ENCODE measurements around the gene KLK12.
A peak's percentile ranks its signal among the peaks of the same experiment; 100 is the strongest.

Gene KLK12

DNA sequence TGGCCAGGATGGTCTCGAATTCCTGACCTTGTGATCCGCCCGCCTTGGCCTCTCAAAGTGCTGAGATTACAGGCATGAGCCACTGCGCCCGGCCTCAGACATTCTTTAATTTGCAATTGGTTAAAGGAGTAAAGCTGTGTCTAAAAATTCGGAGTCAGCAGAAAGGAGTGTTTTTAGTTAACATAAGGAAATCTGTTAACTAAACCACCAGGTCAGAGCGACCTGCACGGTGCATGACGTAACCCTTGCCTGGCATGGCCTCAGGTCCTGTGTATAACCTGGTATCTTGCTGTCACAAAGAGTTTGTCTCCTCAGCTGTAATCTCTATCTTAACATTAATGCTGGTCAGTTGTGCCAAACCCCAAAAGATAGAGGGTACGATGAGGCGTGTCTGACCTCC, 9.5 kb upstream of the KLK12 start:
- DNase-seq: no peak

DNA sequence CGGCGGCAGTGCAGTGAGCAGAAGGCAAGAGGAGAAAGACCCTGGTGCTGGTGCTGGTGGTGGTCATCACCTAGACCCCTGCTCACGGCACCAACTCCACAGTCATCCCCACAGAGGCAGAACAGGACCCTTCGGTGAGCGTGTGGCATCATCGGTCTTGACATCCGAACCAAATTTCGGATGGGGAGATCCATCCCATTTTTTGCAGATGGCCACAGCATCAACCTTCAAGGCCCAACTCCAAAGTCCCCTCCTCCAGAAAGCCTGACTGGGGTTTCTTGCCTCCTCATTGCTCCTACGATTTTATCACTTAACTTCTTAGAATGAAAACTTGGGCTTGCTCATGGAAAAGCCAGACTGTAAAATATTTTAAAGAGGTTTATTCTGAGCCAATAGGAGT, 8.7 kb upstream of the KLK12 start:
- DNase-seq: no peak

DNA sequence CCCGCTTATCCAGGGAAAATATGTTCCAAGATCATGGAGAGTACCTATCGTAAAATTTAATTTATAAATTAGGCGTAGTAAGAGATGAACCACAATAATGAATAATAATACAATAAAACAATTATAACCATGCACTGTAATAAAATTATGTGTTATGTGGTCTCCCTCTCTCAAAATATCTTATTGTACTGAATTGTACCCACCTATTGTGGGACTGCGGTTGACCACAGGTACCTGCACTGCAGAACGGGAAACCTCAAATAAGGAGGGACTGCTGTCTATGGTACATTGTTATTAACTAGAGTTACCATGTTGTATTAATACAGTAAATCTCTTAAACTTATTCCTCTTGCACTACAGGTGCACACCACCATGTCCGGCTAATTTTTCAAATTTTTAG, 5.3 kb upstream of the KLK12 start:
- DNase-seq: no peak

DNA sequence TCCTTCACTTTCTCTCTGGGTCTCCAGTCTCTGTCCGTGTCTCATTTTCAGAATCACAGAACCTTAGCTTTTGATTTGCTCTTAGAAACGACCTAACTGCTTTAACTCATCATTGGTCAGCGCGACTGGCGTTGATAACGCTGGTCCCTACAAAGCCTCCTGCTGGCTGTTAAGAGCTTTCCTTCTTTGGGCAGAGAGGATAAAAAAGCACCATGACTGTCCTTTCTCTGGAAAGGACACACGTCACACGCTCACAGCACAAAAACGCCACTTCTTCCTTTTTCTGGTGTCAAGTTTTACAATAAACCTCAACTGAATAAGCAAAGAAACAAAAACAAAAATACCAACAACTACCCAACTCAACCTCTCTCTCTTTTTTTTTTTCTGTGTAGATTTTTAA, 1.7 kb upstream of the KLK12 start:
- no peak for DNase-seq

DNA sequence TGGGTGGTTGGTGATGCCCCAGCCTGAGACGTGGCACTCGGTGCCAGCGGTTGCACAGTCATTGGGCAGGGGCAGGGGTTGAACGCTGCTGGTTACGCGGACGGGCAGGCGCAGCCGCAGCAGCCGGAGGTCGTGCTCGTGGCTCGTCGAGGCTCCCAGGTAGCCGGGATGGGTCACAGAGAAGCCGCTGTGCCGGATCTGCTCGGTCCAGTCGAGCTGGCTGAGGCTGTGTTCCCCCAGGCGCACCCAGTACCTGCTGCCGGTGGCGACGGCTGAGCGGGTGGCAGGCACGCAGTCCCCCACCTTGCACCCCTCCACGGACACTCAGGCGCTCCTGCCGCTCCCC, 2.9 kb downstream of the KLK12 start:
- no peak for DNase-seq

DNA sequence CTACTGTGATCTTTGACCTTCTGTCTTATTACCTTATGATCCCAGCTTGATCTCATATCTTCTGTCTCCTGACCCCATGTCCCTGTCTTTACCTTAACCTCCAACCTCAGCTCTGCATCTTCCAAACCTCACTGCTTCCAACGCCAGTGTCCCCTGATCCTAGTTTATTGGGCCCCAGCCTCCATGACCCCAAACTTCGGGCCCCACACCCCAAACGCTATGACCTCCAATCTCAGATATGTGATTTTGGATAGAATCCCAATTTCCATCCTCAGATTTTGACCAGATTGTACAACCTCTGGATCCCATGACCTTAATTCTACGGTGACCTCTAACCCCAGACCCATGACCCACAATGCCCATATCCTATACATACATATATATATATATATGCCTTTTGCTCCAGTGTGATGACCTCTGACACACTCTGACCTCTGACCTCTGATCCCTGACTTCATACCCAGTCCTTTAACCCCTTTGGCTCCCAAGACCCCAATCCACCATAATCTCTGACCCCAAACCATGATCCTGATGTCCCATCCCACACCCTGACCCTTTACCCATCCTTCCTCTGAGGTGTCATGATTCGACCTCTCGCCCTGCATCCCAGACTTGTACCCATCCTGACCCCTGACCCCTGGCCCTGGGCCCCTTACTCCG, 3.5 kb downstream of the KLK12 start:
- no peak for DNase-seq

DNA sequence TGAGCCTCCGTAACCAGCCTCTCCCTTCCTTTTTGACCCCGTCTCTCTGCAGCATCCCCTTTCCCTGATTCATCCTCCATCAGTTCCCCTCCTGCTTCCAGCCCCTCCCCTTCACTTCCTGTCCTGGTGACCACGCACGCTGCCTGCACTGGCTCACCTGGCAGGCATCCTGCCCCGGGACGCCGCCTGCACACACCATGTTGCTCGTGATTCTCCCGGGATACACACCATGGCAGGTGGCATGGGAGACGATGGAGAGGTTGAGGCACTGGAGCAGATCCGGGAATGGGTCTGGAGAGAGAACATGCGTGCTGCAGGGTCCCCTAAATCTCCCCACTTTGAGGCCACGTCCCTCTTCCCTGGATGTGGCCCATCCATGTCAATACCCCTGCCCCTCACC, 4.2 kb downstream of the KLK12 start:
- DNase-seq: no peak

DNA sequence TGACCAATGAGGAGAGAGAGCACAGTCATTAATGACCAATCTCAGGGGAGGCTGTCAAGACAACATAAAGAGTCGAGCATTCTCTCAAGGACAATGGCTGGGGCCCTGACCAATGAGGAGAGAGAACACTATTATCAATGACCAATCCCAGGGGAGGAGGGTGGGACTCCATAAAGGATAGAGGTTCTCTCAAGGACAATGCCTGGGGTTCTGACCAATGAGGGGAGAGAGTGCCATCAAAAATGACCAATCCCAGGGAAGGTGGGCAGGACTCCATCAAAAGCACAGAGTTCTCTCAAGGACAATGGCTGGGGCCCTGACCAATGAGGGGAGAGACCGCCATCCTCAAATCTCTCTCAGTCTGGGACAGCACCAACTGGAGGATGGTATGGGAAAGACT, 5.1 kb downstream of the KLK12 start:
- no peak for DNase-seq

DNA sequence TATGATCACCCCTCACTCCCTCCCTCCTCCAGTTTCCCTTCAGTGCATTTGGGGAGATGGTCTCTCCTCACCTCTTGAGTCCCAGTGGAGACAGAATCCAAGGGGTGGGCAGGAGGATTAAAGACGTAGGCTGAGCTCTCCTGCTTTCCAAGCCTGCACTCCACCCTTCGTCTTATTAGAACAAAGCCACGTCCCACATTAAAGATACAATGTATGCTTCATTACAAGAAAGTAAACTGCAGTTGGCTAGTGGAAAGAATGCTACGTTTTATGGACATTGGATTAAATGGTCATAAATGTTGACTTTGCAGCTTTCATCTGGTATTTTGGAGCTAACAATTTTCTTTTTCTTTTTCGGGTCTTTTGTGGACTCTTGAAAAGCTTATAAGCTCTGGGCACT, 6.9 kb downstream of the KLK12 start:
- DNase-seq: no peak

DNA sequence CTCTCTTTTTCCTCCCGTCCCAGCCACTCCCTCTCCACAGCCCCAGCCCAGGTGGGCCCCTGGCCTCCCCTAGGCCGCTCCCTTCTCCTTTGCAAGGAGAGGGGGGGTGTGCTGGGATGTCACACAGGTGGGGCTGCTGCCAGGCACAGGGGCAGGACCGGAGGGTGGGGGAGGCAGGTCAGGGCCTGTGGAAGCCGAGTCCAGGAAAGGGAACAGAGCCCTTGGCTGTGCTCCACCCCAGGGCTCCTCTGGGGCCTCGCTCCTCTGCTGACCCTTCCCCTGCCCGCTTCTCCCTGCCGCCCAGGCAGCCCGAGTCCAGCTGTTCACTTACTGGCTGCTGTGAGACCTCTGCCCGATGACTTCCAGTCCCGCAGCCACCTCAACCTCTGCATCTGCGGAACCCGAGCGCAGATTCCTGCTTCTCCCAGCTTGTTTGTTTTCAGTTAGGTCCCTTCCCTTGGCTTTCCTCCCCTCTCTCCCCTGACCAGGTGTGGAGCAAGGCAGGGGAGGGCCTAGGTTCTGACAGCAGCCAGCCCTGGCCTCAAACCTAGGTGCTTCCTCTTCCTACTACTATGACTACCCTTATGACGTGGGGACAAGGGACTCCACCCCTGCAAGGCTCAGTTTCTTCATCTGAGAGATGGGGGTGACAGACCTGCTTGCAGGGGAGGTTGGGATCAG, 7.5 kb downstream of the KLK12 start:
- DNase-seq: no peak

DNA sequence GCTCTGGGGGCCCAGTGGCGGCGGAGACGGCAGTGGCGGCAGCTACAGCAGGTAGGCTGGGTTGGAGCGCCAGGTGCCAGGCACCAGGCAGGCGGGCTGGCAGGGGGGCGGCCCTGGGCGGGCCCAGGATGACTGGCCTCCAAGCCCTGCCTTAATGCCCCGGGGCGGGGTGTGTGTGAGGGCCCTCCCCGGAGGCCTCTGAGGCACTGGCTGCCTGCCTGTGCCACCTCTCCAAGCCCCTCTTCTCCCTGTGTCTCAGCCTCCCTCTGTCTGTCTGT, 8.3 kb downstream of the KLK12 start, which contains the start of gene KLK11:
Gene KLK11 (minus strand): TSS at position 63 of the 278 bp plus-strand sequence. CDS start 985 bp downstream, outside the sequence.
- no peak for DNase-seq

DNA sequence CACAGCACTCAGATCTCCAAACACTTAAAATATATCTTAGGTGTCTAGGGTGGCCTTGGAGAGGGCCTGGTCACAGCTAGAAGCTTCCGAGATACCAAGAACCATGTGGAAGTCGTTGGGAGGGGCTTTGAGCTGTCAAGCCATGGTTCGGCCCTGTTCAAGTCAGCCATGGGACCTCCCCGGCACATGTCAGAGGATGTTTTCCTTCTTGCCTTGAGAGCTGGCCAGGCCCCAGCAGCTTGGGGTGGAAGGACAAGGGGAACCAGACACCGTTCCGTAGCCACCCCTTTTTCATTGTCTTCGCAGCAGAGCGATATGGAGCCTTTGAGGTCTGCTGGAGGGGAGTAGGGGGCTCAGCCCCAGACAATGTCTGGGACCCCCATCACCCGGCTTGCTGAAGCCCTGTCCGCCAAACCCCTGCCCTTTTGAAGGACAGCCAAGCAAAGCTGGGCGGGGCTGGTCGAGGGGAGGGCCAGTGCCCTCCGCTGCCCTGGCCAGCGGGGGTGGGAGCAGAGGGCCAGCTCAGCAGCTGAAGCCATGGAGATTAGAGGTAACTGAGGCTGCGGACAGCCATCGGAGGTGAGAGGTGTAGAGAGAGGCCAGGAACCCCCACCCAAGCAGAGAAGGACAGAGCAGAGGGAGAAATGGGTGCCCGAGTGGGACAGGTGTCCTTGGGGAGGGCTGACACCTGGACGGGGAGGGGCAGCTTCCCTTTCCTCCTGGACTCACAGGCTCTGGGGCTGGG, 8.8 kb downstream of the KLK12 start:
- no peak for DNase-seq

DNA sequence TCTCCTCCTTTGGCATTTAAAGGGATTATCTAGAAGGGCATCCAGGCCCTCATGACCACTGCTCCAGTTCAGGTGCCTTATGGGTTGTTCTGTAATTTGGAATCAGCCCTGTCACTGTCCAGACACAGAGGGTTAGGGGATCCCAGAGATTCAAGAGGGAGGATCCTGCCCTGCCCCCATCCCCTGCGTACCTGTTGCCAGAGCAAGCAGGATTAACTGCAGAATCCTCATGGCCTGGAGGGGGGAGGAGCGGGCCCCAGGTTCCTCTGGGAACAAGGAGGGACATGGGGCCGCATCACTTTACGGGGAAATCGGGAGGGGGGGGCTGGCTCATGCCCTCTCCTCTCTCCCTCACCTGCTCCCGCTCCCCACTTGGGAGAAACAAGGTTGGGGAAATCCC, 9.4 kb downstream of the KLK12 start:
- no peak for DNase-seq

DNA sequence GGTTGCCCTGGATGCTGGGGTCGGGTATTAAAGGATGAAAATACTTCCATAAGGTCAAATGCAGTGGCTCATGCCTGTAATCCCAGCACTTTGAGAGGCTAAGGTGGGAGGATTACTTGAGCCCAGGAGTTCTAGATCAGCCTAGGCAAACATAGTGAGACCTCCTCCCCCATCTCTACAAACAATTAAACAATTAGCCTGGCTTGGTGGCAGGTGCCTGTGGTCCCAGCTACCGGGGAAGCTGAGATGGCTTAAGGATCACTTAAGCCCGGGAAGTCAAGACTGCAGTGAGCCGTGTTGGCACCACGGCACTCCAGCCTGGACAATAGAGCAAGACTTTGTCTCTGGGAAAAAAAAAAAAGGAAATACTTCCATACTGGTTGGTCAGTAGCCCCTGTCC, 9.9 kb downstream of the KLK12 start:
- DNase-seq: no peak

DNA sequence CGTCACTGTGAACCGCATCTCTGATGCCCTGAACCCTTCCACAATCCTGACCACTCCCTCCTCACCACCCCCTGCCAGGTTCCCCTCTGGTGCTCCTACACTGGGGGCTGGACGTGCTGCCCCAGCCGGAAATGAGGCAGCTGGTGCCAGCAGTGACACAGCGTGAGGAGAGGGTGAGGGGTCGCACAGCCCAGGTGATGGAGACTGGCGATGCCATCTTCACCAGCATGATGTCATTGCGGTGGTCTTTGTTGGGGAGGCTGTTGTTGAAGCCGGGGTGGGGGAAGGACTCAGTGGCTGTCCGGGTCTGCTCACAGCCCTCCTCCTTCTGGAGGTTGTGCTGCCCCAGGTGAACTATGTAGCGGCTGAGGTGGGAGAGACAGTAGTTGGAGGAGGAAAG, 10.9 kb downstream of the KLK12 start:
- no peak for DNase-seq

DNA sequence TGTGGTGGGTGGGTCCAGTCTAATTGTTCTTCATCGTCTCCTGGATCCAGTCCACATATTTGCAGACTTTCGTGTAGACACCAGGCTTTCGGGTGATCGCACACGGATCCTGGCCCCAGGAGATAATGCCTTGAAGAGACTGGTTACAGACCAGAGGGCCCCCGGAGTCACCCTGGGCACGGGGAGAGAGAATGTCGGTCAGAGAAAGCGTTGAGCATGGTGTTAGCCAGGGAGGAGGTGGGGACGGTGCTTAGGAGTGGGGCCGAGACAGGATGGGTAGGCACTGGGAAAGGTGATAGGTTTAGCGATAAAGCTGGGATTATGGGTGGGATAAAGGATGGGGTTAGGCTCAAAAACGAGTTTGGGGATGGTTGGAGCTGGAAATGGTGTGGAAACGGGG, 12.3 kb downstream of the KLK12 start:
- no peak for DNase-seq

DNA sequence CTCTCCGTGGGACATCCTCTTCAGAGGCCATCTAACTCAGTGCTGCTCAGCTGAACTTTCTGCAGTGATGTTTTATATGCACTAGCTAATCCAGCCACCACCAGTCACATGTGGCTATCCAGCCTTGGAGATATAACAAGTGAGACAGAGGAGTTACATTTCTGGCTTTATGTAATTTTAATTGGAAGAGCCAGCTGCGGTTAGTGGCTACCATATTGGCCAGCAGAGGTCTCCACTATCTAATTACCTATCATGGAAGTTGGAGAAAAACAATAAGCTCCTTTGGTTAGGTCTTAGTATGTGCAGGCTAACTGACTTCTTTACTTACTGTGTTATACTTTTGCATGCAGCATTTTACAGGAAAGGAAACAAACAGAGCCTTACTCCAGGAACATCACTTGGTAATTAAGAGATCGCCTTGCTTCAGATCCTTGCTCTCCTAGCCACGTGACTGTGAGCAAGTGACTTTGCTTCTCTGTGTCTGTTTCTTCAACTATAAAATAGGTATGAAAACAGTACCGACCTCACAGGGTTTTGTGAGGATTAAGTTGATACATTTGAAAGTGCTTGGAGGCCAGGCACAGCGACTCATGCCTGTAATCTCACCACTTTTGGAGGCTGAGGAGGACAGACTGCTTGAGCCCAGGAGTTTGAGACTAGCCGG, 13.7 kb downstream of the KLK12 start:
- no peak for DNase-seq

DNA sequence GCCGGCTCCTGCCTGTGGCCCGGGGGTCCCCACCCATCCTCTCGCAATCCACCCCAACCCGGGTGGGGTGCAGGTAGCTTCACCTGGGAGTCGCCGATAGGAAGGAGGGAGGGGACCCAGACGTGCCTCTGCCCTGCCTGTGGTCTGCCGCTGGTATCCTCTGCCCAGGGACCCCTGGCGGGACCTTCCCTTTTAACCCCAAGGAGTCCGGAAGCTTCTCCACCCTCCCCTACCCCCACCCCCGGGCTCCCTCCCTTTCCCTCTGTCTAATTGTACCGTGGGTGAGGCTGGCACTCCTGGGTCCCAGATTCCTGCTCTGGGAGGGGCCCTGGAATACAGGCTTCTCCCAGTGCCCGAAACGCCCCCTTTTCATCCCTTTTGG, 15.3 kb downstream of the KLK12 start, which contains the start of gene KLK10:
Gene KLK10 (minus strand): TSS at position 166 of the 382 bp plus-strand sequence. CDS start 579 bp downstream, outside the sequence.
- DNase-seq: no peak

DNA sequence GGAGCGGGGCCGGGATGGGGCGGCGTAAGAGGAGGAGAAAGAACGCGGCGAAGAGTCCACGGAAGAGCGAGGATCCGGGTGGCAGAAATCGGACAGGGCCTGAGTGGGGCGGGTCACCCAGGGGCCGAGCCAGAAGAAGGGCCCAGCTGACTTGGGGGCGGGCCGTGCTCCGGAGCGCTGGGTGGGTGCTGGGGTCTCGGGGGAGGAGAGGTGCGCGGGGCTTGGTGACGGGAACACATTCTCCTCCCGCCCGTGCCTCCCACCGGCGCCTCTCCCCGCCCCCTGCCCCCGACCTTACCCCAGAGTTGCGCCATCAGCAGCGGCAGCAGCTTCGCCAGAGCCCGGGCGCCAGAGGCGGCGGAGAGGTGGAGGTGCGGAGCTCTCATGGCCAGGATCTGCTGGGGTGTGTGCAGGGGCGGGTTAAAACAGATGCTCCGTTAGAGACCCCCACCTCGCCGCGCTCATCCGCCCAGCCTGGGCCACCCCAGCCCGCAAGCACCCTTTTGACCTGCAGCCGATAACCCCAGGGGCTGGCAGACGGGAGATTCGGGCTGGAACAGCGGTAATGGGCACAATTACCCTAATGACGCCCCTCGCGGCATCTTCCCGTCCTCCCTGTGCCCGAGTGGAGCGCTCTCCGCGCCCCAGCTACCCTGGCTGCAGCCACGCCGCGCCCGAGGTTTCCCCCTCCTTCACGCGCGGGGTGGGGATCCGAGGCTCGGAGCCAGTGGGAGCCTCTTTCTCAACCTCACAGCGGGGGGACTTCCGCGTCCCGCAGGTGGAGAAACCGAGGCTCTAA, 15.9 kb downstream of the KLK12 start:
- DNase-seq: no peak

DNA sequence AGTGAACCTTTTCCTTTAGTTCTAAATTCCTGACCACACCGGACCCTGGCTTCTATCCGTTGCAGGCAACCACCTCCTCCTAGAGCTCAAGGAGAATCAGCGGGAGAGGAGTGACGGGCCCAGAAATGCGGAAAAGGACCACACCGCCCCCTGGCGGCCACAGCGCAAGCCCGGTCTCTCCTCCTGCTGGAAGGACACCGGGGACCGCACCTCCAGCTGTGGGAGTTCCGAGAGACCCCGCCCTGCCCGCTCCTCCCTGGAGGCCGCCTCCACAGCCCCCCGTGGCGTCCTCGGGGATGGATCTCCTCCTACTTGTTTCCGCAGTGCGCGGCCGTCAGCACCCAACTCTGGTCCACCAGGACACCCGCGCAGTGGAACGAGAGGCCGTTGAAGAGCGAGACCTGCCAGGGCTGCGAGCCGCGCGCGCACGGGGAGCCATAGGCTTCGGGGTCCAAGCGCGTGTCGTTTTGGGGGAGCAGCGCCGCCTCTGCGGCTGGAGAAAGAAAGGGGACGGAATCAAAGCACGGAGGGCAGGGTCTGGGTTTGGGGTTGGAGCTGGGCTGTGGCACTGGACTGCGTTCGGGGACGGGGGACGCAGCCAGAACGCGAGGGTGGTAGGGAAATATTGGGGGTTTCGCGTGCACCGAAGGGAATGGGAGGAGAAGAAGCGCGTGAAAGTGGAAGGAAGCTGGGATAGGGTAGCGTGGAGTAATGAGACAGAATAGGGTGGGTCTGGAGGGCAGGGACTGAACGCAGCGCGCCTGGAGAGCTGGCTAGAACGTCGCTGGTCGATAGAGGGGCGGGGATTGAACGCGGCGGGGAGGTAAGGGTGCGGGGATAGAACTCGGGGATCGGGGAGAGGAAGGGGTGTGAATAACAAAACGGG, 17.8 kb downstream of the KLK12 start:
- DNase-seq: peak; percentile 3

DNA sequence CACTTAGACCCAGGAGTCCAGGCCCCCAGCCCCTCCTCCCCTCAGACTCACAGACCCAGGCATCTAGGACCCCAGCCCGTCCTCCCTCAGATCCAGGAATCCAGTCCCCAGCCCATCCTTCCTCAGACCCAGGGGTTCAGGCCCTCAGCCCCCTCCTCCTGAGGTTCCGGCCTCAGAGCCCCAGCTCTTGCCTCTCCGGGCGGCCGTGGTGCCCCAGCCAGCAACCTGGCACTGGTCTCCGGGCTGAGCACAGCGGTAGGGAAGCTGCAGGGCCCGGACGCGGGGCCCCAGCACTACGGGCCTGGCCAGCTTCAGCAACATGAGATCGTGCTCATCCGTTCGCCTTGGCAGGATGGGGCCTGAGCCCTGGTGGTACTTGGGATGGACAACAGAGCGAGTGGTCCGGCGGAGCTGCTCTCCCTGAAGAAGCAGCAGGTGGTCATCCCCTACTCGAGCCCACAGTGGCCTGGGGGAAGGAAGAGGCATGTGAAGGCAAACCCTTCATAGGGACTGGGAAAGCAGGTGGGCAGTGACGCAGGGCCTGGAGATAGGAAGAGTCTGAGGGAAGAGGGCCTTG, 19.0 kb downstream of the KLK12 start:
- DNase-seq: no peak

DNA sequence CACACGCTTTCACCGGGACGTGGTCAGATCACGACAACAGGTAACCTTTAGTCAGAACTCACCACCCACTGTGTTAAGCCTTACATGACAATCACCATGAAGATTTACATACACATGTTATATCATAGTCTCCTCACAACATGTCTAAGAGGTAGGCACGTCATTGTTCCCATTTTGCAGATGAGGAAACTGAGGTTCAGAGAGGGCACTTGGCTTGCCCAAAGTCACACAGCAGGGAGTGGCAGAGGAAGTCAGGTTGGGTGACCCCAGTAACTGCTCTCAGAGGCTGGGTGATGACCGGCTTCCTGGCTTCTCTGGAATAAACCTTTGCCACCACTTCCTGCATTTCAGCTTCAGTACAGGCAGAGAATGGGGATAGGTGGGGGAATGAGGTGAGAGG, 20.6 kb downstream of the KLK12 start:
- no peak for DNase-seq

Measured in effector CD8-positive, alpha-beta T cell (primary cell).